GM12878 (cell line): ENCODE measurements around the gene AXL. TPM values are rescaled to one million over a fixed set of nuclear protein-coding genes. Genes with fewer than 3 reads are reported as not detected.

ENCODE experiments used
- ATAC-seq: fragments of 200-7000 bp; cut with Tn5 transposase; 3 replicates; pipeline ENCODE4 v1.9.1; 2020; ENCODE audit warnings: mild to moderate bottlenecking, moderate library complexity
- BruUV-seq: library from RNA; stranded (reverse); fragments of 400-500 nt; replicated peaks from 2 replicates; lab custom pipeline; 2021; lab: Mats Ljungman, UMichigan
- CTCF ChIA-PET: fragments of 300-600 bp; sonication (Branson Sonifier 250); formaldehyde crosslinking; extraction: SDS; loops from one replicate; lab custom pipeline; 2021; ENCODE audit warnings: inconsistent platforms; lab: Yijun Ruan, JAX
- POLR2A ChIA-PET: fragments of 350-600 bp; formaldehyde crosslinking; extraction: SDS; loops from one replicate; lab custom pipeline; 2021; ENCODE audit warnings: inconsistent platforms; lab: Charles Lee
- RAD21 ChIA-PET: fragments of 300-600 bp; sonication (Branson Sonifier 250); formaldehyde crosslinking; loops from one replicate; lab custom pipeline; 2023; ENCODE audit warnings: antibody characterized with exemption; ENCODE audit not compliant: unreplicated experiment; lab: Charles Lee
- SMC1A ChIA-PET: fragments of 300-600 bp; sonication (Branson Sonifier 250); formaldehyde crosslinking; loops from one replicate; lab custom pipeline; 2023; ENCODE audit not compliant: unreplicated experiment, uncharacterized antibody; lab: Charles Lee
- DNase-seq: peaks from one replicate; pipeline ENCODE4 v3.0.0-alpha.2; 2011; ENCODE audit warnings: low read depth, low spot score
- FAIRE-seq: peaks from 3 replicates; lab custom pipeline; 2011; peaks lifted over from hg19 to GRCh38; lab: Jason Lieb, UNC
- H2AFZ ChIP-seq: 2 replicates; pipeline ENCODE4 v1.6.0; 2011; ENCODE audit warnings: low read depth, low read length, control low read depth; ENCODE audit not compliant: control insufficient read depth
- H3K27ac ChIP-seq: 2 replicates; pipeline ENCODE4 v1.5.1; 2011; ENCODE audit warnings: control low read depth; ENCODE audit not compliant: control insufficient read depth, insufficient read depth
- H3K27me3 ChIP-seq, 2 experiments: replicated peaks in 1 of 2; 2 replicates each; pipeline versions ENCODE4 v1.6.0 to v1.6.1; 2011; ENCODE audit warnings: low read length in 1 of 2; ENCODE audit not compliant: control insufficient read depth in 2 of 2, insufficient read depth in 2 of 2
- H3K36me3 ChIP-seq, 2 experiments: 2 replicates each; pipeline ENCODE4 v1.5.1; 2011; ENCODE audit warnings: low read length in 1 of 2; ENCODE audit not compliant: control insufficient read depth in 2 of 2, insufficient read depth in 2 of 2
- H3K4me1 ChIP-seq: 2 replicates; pipeline ENCODE4 v1.6.1; 2011; ENCODE audit warnings: mild to moderate bottlenecking, low read length, moderate library complexity, mixed read lengths; ENCODE audit not compliant: control insufficient read depth, insufficient read depth
- H3K4me2 ChIP-seq: 2 replicates; pipeline ENCODE4 v1.6.0; 2011; ENCODE audit warnings: control low read depth; ENCODE audit not compliant: control insufficient read depth, insufficient read depth
- H3K4me3 ChIP-seq: fragments of 200-600 bp; sonication (generic); 2 replicates; pipeline ENCODE4 v1.5.1; 2016
- H3K79me2 ChIP-seq: 2 replicates; pipeline ENCODE4 v1.6.0; 2011; ENCODE audit warnings: low read length; ENCODE audit not compliant: control insufficient read depth, insufficient read depth
- H3K9ac ChIP-seq: 2 replicates; pipeline ENCODE4 v1.8.0; 2011; ENCODE audit warnings: low read length, control low read depth, mixed read lengths; ENCODE audit not compliant: control insufficient read depth, insufficient read depth
- H3K9me3 ChIP-seq: replicated peaks from 3 replicates; pipeline ENCODE4 v1.5.1; 2011; ENCODE audit warnings: mild to moderate bottlenecking, low read length; ENCODE audit not compliant: control insufficient read depth, insufficient read depth
- H4K20me1 ChIP-seq: 2 replicates; pipeline ENCODE4 v1.6.0; 2011; ENCODE audit not compliant: control insufficient read depth, insufficient read depth
- CBX3 ChIP-seq: fragments of 200-600 bp; sonication (generic); IDR thresholded peaks from 2 replicates; pipeline ENCODE4 v1.6.1; 2016; ENCODE audit warnings: low read depth, borderline replicate concordance
- CHD2 ChIP-seq: IDR thresholded peaks from 2 replicates; pipeline ENCODE4 v1.6.1; 2011; ENCODE audit warnings: low read depth, low read length, improper control_type of control experiment, borderline replicate concordance
- CUX1 ChIP-seq: IDR thresholded peaks from 2 replicates; pipeline ENCODE4 v1.6.1; 2012; ENCODE audit warnings: improper control_type of control experiment, low read depth, low read length; ENCODE audit not compliant: insufficient replicate concordance
- EZH2 ChIP-seq: IDR thresholded peaks from 2 replicates; pipeline ENCODE4 v1.6.1; 2012; ENCODE audit warnings: low read depth, mild to moderate bottlenecking, control low read depth, inconsistent platforms, low read length, borderline replicate concordance; ENCODE audit not compliant: control insufficient read depth
- MYC ChIP-seq: IDR thresholded peaks from 2 replicates; pipeline ENCODE4 v1.6.1; 2011; ENCODE audit warnings: mild to moderate bottlenecking, low read length, moderate library complexity, inconsistent platforms; ENCODE audit not compliant: insufficient read depth, insufficient replicate concordance, insufficient read length, severe bottlenecking
- NR2C1 ChIP-seq: fragments of 450-650 bp; IDR thresholded peaks from 2 replicates; pipeline ENCODE4 v1.6.1; 2017; ENCODE audit warnings: antibody characterized with exemption, mild to moderate bottlenecking, moderate library complexity
- PAX8 ChIP-seq: fragments of 450-650 bp; IDR thresholded peaks from 2 replicates; pipeline ENCODE4 v1.6.1; 2017; ENCODE audit warnings: mild to moderate bottlenecking, moderate library complexity
- POLR2AphosphoS5 ChIP-seq: IDR thresholded peaks from 2 replicates; pipeline ENCODE4 v1.6.1; 2011; ENCODE audit warnings: mild to moderate bottlenecking, low read length, inconsistent platforms
- RBBP5 ChIP-seq: fragments of 200-600 bp; sonication (generic); conservative IDR thresholded peaks from 2 replicates; pipeline ENCODE4 v1.6.1; 2016
- RCOR1 ChIP-seq: conservative IDR thresholded peaks from 2 replicates; pipeline ENCODE4 v1.6.1; 2012; ENCODE audit warnings: low read depth, low read length, improper control_type of control experiment
- SPI1 ChIP-seq: IDR thresholded peaks from 2 replicates; pipeline ENCODE4 v1.6.1; 2011; ENCODE audit warnings: low read depth, mild to moderate bottlenecking, low read length, moderate library complexity, borderline replicate concordance; ENCODE audit not compliant: insufficient read depth
- TBL1XR1 ChIP-seq: IDR thresholded peaks from 2 replicates; pipeline ENCODE4 v1.6.1; 2012; ENCODE audit warnings: low read depth, low read length, improper control_type of control experiment
- ZNF274 ChIP-seq: IDR thresholded peaks from one replicate; pipeline ENCODE4 v1.8.0; 2011; ENCODE audit not compliant: insufficient read length, insufficient read depth
- ZNF384 ChIP-seq: IDR thresholded peaks from 2 replicates; pipeline ENCODE4 v1.6.1; 2012; ENCODE audit warnings: low read depth, mild to moderate bottlenecking, low read length, improper control_type of control experiment, borderline replicate concordance
- WGBS: methylation state at CpG from one replicate; pipeline ENCODE4 v1.1.6; 2016; ENCODE audit warnings: low lambda C conversion rate; ENCODE audit not compliant: insufficient replicate concordance, insufficient coverage; ENCODE audit errors: missing lambda C conversion rate; 5-methylcytosine and 5-hydroxymethylcytosine counted together
- in situ Hi-C: fragments of 300-500 bp; cut with MboI; formaldehyde crosslinking; loops from 9 replicates; pipeline ENCODE4 v1.14.3; 2018; ENCODE audit warnings: mixed read lengths
- intact Hi-C: fragments of 100-400 bp; cut with micrococcal nuclease; formaldehyde crosslinking; loops from one replicate; pipeline ENCODE4 v1.14.2; 2022; ENCODE audit not compliant: unreplicated experiment
- polyA plus RNA-seq, 11 experiments: library from polyadenylated mRNA; depleted of rRNA in 4 of 11; unstranded in 6 of 11; stranded (reverse) in 5 of 11; fragments of >200 nt; fragmentation: Nextera tagmentation in 4 of 11; fragmentation: Illumina TruSeq in 1 of 11; extraction: Ambion mirVana in 4 of 11; extraction: Trizol in 1 of 11; gene quantifications; 1 replicate in 1 of 11; 2 replicates in 10 of 11; pipeline versions ENCODE4 v1.2.1 to v1.2.3, GENCODE V29; 2011 to 2016; ENCODE audit warnings: inconsistent platforms in 2 of 11, missing spikeins in 2 of 11, low read depth in 1 of 11
- total RNA-seq, 4 experiments: library from RNA; depleted of rRNA in 3 of 4; stranded (reverse); fragments of >200 nt in 3 of 4; fragmentation: Illumina TruSeq in 1 of 4; extraction: Trizol in 1 of 4; gene quantifications; 2 replicates each; pipeline versions ENCODE4 v1.2.1 to v1.2.3, GENCODE V29; 2013 to 2021
- TF ChIP-seq, protein P1 (sequence below): fragments of 450-650 bp; IDR thresholded peaks from 2 replicates; pipeline ENCODE4 v1.6.1; 2014; ENCODE audit warnings: mild to moderate bottlenecking

Gene AXL
- total and polyA plus RNA-seq, 10 of the 15 experiments (the other 5 are each of a cell fraction or from before 2014, with no cell fraction given), result under 0.01 to 0.33 (median 0.07) TPM; not detected in 4

DNA sequence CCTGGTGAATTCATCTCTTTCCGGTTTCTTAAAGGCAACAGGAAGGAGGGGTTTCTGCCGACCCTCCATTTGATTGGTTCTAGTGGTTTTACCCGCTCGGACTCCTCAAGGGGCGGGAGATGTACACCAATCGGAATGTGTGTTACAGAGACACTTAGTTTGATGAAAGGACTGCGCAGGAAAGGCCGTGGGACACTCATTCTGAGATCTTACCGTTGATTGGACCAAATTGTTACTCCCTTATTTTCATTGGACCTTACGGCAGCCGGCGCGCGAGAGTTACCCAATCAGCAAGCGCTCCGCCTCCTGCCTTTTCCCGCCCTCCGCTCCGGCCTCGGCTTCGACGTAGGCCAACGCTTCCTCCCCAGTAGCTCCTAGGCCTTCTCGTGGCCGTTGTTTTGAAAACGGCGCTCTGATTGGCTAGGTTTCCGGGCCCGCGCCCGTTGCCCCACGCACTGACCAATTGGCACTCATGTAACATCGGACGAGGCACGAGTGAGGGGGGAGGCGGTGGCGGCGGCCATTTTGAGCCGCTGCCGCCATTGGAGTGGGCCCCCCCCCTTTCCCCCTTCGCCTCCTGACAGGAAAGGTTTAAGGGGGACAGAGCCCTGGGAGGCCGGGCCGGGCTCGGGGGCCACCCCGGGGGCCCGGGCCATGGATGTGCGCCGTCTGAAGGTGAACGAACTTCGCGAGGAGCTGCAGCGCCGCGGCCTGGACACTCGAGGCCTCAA is 45.0 kb downstream of the AXL start, which contains the start of gene HNRNPUL1:
Gene HNRNPUL1, plus strand, starts transcription at position 523 of the 731 bp plus-strand sequence. Its CDS starts 132 bp downstream, at position 655.
- SMC1A ChIA-PET, result interaction anchor here (0.5 to 5.5 kb wide), 14 partner anchors 22 to 487 kb away, joined by 3 to 34 read pairs (median 6); partner anchors contain the start of genes B9D2 and DMAC2
- CTCF ChIA-PET, result interaction anchor here (0.6 to 7.1 kb wide), 12 partner anchors 31 to 175 kb away, joined by 3 to 90 read pairs (median 6); partner anchors contain the start of genes CCDC97 and TGFB1
- RAD21 ChIA-PET, result interaction anchor here (0.8 to 5.3 kb wide), 14 partner anchors 34 to 601 kb away, joined by 3 to 42 read pairs (median 4); partner anchors contain the start of genes ACTMAP, B9D2, CCDC97 and NUMBL
- Histone ChIP-seq H3K27ac (peak within 1 kb of the TSS; percentile 100), H3K4me2 (peak within 1 kb of the TSS; percentile 80), H3K4me3 (peak within 1 kb of the TSS; percentile 95), H3K36me3 (peaks cover 5% of the 10 kb centered on the region in 2 experiments; a peak in 3 of 4 replicates), H3K9ac (peak within 1 kb of the TSS; percentile 100), H4K20me1 (no peaks in the 10 kb centered on the region), H3K27me3 (no peaks in the 10 kb centered on the region), H3K4me1 (no peaks in the 10 kb centered on the region), H2AFZ (peak within 1 kb of the TSS; percentile 77), H3K79me2 (peaks cover 50% of the 10 kb centered on the region), H3K9me3 (no peaks in the 10 kb centered on the region)
- WGBS, result 1% methylated on average over 48 of the region's 55 CpGs
- POLR2A ChIA-PET, result interaction anchor here (0.6 to 2.8 kb wide), 12 partner anchors 35 to 1020 kb away, joined by 3 to 14 read pairs (median 6); partner anchors contain the start of genes B9D2, DMAC2 and RAB4B
- ATAC-seq (peak; percentile 75), DNase-seq (peak; percentile 100), FAIRE-seq (peak; percentile 100)
- no TSS peak for BruUV-seq
- intact Hi-C loops, result loop anchor here (1.0 to 5.0 kb wide), 7 partner anchors 44 to 601 kb away; partner anchors contain the start of genes BCKDHA, EGLN2, EXOSC5 and TGFB1
- in situ Hi-C loops, result loop anchor here (5.0 kb wide), 1 partner anchor 62 kb away; no protein-coding TSS in a partner anchor
- TF ChIP-seq POLR2AphosphoS5, result no peak
- TF ChIP-seq NR2C1, result peak; percentile 88
- TF ChIP-seq ZNF274, result no peak
- TF ChIP-seq EZH2, result no peak
- TF ChIP-seq CBX3, result no peak
- TF ChIP-seq TBL1XR1, result no peak
- TF ChIP-seq MYC, result peak; percentile 87
- peak; percentile 90; the same call in 1 of the 2 replicates for TF ChIP-seq PAX8
- no peak for TF ChIP-seq RBBP5
- no peak for TF ChIP-seq RCOR1
- peak; percentile 94 for TF ChIP-seq CHD2
- no peak for TF ChIP-seq CUX1
- TF ChIP-seq ZNF384, result no peak
- peak; percentile 50; the same call in 1 of the 2 replicates for TF ChIP-seq SPI1
- TF ChIP-seq, protein P1, sequence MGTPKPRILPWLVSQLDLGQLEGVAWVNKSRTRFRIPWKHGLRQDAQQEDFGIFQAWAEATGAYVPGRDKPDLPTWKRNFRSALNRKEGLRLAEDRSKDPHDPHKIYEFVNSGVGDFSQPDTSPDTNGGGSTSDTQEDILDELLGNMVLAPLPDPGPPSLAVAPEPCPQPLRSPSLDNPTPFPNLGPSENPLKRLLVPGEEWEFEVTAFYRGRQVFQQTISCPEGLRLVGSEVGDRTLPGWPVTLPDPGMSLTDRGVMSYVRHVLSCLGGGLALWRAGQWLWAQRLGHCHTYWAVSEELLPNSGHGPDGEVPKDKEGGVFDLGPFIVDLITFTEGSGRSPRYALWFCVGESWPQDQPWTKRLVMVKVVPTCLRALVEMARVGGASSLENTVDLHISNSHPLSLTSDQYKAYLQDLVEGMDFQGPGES, result peak; percentile 91
